ENCODE measurements around the gene METTL2A. TPM values are rescaled to one million over a fixed set of nuclear protein-coding genes. Genes with fewer than 3 reads are reported as not detected.
"Not testable (repeated sequence)": the region's sequence is repeated elsewhere in the genome, so short reads cannot be mapped to it uniquely, and the experiment has no call there.

Gene METTL2A, protein sequence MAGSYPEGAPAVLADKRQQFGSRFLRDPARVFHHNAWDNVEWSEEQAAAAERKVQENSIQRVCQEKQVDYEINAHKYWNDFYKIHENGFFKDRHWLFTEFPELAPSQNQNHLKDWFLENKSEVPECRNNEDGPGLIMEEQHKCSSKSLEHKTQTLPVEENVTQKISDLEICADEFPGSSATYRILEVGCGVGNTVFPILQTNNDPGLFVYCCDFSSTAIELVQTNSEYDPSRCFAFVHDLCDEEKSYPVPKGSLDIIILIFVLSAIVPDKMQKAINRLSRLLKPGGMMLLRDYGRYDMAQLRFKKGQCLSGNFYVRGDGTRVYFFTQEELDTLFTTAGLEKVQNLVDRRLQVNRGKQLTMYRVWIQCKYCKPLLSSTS
- 36.3 and 43.2 TPM in 2 replicates for total RNA-seq (2014; rRNA removed; shearing (Covaris generic))
- polyA plus RNA-seq (2015; cell fraction: cytosol; rRNA removed), result 26.9 and 28.0 TPM in 2 replicates
- polyA plus RNA-seq (2015; cell fraction: nucleus; rRNA removed), result 25.9 and 27.7 TPM in 2 replicates

DNA sequence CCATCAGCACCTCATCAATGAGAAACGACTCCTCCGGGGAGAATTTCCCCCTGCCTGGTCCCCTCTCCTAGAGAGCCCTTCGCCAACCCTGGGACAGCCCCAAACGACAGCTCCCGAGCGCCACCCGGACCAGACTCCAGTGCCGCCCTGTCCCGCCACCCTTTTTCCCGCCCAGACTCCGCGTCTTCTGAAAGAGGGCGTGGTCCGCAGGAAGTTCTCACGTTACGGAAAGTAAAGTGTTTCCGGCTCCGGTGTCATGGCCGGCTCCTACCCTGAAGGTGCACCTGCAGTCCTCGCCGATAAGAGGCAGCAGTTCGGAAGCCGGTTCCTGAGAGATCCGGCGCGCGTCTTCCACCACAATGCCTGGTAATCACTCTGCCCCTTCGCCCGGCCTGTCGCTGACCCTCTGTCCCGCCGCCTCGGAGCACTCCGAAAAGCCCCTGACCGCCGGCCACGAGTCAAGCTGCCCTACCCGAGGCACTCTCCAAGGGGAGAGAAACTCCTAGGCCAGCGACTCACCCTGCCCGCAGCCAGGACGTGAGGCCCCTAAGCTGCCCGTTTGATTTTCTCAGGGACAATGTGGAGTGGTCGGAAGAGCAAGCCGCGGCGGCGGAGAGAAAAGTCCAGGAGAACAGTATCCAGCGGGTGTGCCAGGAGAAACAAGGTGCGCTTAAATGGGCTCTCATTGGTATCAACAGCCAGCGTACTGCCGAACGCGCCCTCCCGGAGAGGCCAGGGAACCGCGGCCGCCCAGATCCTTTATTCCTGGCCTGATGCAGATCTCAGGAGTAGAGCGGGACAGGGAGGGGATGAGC lies at the start of gene METTL2A:
Gene METTL2A, plus strand, starts transcription at position 251 of the 815 bp plus-strand sequence. Its CDS starts 6 bp downstream, at position 257.
- DNase-seq (ENCODE audit: low read depth), result peak; percentile 89

DNA sequence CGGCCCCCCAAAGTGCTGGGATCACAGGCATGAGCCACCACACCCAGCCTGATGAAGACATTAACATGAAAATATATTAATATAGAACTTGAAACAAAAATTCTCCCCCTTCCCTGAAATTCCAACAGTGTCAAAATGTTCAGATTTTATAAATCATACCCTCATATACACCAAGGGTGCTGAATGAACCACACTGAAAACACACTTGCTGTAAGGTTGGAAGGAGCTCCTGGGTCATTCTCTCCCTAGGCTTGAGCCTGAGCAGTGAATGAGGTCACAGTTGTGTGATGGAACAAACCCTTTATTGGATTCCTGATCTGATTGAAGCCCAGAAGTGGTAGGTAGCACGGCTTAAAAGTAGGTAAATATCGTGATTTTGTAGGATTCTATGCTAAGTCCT lies 43.4 kb upstream of the METTL2A start, which contains the start of gene EFCAB3:
Gene EFCAB3, plus strand, starts transcription at position 301 of the 400 bp plus-strand sequence. CDS start 2,427 bp downstream, outside the sequence.
- DNase-seq (ENCODE audit: low read depth), result no peak

DNA sequence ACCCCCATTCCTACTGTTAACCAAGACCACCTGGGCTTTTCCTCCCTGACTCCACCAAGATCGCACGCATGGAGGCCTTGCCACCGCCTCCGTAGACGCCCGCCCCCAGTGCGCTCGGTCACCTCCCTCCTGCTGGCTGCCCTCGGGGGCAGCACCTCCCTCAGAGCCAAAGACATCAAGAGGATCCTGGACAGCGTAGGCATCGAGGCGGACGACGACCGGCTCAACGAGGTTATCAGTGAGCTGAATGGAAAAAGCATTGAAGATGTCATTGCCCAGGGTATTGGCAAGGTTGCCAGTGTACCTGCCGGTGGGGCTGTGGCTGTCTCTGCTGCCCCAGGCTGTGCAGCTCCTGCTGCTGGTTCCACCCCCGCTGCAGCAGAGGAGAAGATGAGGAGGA lies 42.1 kb upstream of the METTL2A start:
- no peak for DNase-seq (ENCODE audit: low read depth)

DNA sequence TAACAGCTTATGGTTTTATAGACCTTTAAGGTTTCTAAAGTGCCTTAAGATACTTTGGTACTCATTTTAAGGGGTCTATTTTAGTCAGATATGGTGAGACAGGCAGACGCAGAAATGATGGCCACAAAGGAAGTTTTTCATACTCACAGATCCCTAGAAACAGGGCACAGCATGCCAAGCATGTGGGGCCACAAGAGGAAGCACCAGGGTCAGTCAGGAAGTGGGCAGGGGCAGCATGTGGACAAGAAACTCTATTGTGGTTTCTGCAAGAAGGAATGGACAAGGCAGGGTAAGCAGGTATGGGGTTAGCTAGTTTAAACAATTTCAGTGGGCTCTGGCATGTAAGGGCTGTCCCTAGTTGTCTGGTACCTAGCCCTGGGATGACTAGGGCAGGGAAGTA lies 34.8 kb upstream of the METTL2A start:
- no peak for DNase-seq (ENCODE audit: low read depth)

DNA sequence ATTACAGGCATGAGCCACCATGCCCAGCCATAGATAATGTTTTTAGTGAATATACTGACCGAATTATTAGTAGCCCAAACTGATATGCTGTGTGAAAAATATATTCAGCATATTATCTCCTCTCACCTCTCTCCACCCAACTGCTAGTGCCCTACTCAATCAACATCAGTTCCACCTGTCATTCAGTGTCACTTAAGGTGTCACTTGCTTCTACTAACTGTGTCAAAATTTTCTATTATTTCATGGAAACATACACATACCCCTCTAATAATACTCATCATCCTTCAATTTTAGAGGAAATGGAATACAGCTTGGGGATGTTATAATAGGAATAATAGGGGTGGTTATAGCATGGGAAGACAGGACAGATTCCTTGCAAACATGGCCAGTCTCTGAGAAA lies 30.8 kb upstream of the METTL2A start:
- DNase-seq (ENCODE audit: low read depth), result no peak

DNA sequence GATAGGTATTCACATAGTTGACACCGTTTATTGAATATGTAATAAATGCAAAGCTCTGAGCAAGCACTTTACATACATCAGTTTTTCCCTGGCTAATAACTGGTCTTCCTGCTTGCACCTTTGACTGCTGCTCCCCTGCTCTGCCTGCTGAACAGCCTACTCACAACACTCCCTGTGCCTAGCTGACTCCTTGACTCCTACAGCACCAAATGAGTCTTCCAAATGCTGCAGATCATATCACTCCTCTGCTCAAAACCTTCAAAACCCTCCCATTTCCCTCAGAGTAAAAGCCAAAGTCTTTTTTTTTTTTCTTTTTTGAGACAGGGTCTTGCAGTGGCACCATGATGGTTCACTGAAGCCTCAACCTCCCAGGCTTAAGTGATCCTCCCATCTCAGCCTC lies 24.8 kb upstream of the METTL2A start:
- no peak for DNase-seq (ENCODE audit: low read depth)

DNA sequence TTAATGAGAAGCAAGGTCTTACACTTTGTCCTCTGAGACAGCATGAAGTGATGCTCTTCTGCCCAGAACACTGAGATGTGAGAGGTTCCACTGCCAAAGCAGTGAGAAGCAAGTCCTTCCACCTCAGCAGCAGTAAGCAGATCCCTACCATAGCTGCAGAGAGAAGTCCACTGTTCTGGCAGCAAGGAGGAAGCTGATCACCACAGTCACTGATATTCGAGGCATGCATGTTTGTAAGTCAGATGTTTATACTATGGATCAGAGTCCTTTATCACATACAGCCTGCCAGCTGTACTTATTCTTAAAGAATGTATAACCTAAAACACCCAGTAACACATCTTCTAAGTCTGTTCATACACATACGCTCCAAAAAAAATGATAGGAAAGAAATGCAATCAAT lies 18.2 kb upstream of the METTL2A start:
- DNase-seq (ENCODE audit: low read depth), result no peak

DNA sequence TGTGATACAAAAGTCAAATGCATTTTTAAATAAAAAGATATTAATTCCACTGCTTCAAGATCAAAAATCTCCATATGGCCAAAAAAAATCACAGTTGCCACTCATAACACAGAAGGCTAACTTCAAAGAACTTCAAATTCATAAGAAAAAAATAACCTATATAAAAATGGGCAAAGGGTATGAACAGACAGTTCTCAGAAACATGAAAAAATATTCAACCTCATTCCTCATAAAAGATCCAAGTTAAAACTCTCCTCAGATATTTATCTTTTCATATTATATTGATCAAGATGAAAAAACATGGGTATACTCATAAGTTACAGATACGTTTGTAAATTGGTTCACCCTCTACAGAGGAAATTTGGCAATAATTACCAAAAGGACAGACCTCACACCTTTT lies 10.6 kb upstream of the METTL2A start:
- DNase-seq (ENCODE audit: low read depth), result not testable (repeated sequence)

DNA sequence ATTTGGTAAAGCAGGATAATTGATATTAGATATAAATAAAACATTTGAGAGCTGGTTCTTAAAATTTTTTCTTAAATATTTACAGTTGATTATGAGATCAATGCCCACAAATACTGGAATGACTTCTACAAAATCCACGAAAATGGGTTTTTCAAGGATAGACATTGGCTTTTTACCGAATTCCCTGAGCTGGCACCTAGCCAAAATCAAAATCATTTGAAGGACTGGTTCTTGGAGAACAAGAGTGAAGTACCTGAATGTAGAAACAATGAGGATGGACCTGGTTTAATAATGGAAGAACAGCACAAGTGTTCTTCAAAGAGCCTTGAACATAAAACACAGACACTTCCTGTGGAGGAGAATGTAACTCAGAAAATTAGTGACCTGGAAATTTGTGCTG lies 2.5 kb downstream of the METTL2A start:
- DNase-seq (ENCODE audit: low read depth), result not testable (repeated sequence)

DNA sequence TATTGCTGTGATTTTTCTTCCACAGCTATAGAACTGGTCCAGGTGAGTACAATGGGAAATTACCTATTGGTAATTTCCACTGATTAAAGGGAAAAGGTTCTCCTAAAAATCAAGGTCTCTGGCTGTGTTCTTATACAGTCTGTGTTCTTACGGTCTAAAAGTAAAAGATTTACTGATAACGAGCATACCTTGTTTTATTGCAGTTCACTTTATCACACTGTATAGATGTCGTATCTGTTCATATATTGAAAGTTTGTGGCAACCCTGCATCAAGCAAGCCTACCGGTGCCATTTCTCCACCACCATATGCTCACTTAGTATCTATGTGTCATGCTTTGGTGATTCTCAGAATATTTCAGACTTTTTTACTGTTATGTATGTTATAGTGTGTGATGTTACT lies 11.6 kb downstream of the METTL2A start:
- DNase-seq (ENCODE audit: low read depth), result not testable (repeated sequence)

DNA sequence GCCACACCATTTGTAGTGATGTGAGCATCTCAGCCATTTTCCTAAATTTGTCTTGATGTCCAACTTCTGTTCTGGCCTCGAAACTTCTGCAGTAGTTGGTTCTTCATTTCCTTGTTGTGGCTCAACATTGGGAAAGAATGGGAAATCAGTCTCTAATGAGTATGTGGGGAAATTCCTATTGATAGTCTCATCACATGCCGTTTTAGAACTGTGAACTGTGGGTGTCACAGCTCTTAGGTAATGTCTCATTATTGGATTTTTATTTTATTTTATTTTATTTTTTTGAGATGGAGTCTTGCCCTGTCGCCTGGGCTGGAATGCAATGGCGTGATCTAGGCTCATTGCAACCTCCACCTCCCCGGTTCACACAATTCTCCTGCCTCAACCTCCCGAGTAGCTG lies 17.5 kb downstream of the METTL2A start:
- DNase-seq (ENCODE audit: low read depth), result not testable (repeated sequence)

DNA sequence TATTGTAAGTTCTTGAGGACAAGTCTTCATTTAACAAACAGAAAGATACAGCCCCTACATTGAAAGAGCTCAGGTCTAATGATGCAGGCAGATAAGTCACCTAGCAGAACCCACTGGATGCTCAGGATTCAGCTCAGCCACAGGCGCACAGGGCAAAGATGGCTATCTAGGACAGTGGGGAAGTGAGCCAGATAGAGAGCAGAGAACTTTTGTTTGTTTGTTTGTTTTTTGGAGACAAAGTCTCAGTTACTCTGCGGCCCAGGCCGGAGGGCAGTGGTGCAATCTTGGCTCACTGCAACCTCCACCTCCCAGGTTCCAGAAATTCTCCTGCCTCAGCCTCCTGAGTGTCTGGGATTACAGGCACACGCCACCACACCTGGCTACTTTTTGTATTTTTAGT lies 20.4 kb downstream of the METTL2A start:
- no peak for DNase-seq (ENCODE audit: low read depth)

DNA sequence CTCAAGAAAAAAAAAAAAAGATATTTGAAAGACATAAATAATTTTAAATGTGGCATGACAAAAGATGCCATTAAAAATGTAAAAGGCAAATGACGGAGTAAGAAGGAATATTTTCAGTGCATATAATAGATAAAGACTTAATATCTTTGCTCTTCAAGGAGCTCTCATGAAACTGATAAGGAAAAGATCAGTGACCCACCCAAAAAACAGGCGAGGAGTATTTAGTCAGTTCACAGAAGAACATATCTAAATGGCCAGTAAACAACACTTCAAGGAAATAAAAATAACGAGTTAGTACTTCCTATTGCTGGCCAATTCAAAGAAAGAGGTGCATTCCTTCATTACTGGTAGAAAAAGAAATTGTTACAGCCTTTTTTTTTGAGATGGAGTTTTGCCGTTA lies 22.1 kb downstream of the METTL2A start:
- not testable (repeated sequence) for DNase-seq (ENCODE audit: low read depth)

DNA sequence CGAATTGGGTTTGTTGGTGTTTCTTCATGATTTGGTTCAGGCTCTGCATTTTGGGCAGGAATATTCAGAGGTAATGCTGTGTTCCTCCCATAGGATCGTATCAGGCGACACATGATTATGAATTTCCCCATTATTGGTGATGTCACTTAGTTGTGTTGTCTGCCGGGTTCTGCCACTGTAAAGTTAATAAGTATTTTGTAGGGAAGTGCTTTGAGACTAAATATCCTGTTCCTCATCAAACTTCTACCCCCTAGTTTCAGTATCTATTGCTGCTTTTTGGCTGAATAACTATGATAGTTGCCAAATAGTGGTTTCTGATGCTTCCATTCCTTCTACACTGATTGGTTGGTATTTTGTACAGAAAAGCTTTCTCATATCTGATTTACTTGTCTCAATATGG lies 28.5 kb downstream of the METTL2A start:
- not testable (repeated sequence) for DNase-seq (ENCODE audit: low read depth)

DNA sequence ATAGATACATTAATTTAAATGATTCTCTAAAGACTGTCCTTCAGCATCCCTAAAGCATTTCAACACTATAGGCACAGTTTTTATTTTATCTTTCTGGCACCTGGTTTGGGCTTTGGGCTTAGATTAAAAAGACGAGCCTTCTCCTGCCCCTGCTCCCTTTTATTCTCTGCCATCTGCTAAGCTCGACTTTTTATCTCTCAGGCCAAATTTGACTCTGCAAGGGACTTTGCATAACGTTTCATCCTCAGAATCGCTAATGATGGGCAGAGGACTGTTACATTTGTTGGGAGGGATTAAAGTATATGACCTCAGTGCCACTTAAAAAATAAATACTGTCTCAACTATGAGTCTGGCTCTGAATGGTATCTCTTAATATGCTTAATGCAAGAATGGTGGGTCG lies 29.3 kb downstream of the METTL2A start:
- not testable (repeated sequence) for DNase-seq (ENCODE audit: low read depth)

DNA sequence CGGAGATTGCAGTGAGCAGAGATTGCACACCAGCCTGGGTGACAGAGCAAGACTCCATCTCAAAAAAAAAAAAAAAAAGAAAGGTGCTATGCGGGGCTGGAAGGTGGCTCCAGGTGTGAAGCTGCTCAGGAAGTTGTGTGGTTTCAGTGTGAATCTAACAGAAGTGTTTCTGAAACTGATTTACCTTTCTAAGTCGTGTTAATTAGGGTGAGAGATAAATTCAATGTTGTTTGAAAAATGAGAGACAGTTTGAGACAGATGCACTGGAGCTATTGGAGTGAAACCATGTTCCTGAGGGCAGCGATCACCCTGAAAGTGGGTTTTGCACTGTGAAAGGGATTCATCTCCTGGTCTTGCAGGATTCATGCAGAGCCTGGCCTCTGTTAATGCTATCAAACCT lies 30.0 kb downstream of the METTL2A start:
- DNase-seq (ENCODE audit: low read depth), result not testable (repeated sequence)

DNA sequence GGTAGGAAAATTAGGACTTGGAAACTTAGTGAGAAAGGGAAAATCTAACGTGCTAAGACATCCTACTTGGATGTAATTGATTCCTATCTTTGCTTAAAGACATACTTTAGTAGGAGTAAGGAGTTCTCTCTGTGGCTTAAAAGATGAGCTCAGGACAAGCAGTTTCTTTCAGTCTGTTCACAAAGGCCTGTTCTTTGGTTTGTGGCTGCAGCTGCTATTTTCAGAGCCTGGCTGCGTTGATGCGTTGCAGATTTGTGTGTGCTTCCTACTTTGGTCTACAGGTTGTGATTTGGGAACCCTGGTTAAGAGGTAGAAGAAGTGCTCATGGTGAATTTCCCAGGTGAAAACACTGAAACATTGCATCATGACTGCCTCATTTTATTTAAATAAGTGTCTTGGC lies 30.4 kb downstream of the METTL2A start:
- not testable (repeated sequence) for DNase-seq (ENCODE audit: low read depth)

DNA sequence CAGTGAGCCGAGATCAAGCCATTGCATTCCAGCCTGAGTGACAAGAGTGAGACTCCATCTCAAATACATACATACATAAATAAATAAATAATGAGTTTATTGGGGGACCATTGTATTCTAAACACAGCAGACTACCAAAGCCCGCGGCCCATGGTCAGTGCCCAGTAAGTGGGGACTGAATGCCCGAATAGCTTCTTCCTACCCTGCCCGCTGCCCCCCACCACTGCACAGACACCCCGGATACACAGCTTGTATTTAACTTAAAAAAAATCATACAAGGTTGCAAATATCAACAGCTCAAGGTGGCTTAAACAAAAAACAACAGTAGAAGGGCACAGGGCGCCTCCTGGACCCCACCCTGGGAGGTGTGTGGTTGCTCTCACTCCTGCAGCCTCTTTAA lies 32.3 kb downstream of the METTL2A start:
- DNase-seq (ENCODE audit: low read depth), result no peak

DNA sequence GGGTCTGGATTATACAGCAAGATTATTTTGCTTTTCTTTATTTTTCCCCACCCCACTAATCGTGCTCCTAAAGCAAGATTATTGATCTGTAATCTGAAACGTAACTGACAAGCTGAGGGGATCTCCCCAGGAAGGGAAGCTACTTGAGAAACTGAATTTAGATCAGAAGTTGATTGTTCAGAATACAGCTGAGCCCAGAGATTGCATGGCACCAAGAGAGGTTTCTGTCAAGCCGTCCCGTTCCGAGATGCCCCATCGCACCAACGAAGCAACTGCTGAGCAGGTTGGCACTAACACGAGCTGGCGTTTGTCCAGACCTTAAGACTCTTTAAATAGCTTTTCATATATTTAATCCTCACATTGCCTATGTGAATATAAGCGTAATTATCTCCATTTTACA lies 34.8 kb downstream of the METTL2A start:
- not testable (repeated sequence) for DNase-seq (ENCODE audit: low read depth)

DNA sequence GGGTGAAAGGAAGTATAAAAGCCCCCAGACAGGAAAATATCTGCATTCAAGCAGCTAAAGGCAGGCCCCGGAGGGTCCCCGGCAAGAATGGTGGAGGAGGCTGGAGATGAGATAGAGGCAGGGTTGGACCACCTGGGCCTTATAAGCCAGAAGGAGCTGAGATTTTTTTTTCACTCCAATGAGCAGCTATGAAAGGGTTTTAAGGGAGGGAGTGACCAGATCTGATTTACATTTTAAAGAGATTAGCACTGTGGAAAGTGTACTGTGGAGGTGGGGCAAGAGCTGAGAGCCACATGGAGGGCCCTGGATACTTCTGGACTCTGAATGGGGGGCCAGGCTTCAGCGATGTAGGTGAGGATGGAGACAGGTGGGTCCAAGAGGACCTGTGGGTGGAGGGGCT lies 40.7 kb downstream of the METTL2A start:
- DNase-seq (ENCODE audit: low read depth), result not testable (repeated sequence)

DNA sequence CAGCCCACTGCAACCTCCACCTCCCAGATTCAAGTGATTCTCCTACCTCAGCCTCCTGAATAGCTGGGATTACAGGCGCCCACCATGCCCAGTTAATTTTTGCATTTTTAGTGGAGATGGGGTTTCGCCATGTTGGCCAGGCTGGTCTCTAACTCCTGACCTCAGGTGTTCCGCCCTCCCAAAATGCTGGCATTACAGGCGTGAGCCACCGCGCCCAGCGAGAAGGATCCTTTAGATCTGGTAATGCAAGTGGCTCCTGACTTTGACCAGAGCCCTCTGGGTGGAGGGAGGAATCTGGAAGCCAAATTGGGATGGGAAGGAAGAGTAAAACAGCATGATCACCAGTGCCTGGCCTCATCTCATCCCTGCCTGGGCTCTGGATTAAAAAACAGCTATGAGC lies 41.6 kb downstream of the METTL2A start:
- not testable (repeated sequence) for DNase-seq (ENCODE audit: low read depth)

Data from HT1080 (cell line).